HEK293 (cell line): ENCODE data around the gene HMGA1.

Source experiments
- CTCF ChIA-PET: fragments of 350-600 bp; formaldehyde crosslinking; extraction: SDS; loops from one replicate; lab custom pipeline; 2021; ENCODE audit warnings: antibody characterized with exemption; lab: Yijun Ruan, JAX
- POLR2A ChIA-PET: fragments of 300-600 bp; formaldehyde crosslinking; extraction: SDS; loops from one replicate; lab custom pipeline; 2020; ENCODE audit warnings: antibody characterized with exemption, inconsistent platforms; lab: Yijun Ruan, JAX
- H3K27ac ChIP-seq: fragments of 200-500 bp; sonication (Bioruptor generic); 2 replicates; pipeline ENCODE4 v1.5.1; 2014; ENCODE audit warnings: low read depth, low read length, control low read depth, inconsistent platforms; ENCODE audit errors: extremely low read depth
- H3K36me3 ChIP-seq, 2 experiments: fragments of 200-500 bp in 1 of 2; sonication (Bioruptor generic) in 1 of 2; 1 replicate in 1 of 2; 2 replicates in 1 of 2; pipeline ENCODE4 v1.5.1; 2014 to 2017; ENCODE audit warnings: inconsistent platforms in 2 of 2, low read length in 2 of 2; ENCODE audit not compliant: control insufficient read depth in 2 of 2, insufficient read depth in 1 of 2
- H3K4me1 ChIP-seq: fragments of 200-500 bp; sonication (Bioruptor generic); 2 replicates; pipeline ENCODE4 v1.5.1; 2014; ENCODE audit warnings: mild to moderate bottlenecking, low read length, inconsistent platforms; ENCODE audit not compliant: control insufficient read depth, insufficient read depth
- H3K4me3 ChIP-seq: 2 replicates; pipeline ENCODE4 v1.5.1; 2011; ENCODE audit warnings: low read depth, mild to moderate bottlenecking, control low read depth, low read length, moderate library complexity
- H3K9me3 ChIP-seq: fragments of 200-500 bp; sonication (Bioruptor generic); 2 replicates; pipeline ENCODE4 v1.5.1; 2014; ENCODE audit warnings: low read depth, low read length, inconsistent platforms; ENCODE audit not compliant: control insufficient read depth, insufficient read depth
- GLIS1 ChIP-seq: fragments of 450-650 bp; formaldehyde crosslinking; IDR thresholded peaks from 2 replicates; pipeline ENCODE4 v1.5.1; 2016; ENCODE audit warnings: missing biosample characterization, missing genetic modification characterization
- IKZF3 ChIP-seq: fragments of 450-650 bp; IDR thresholded peaks from 2 replicates; pipeline ENCODE4 v1.5.0; 2018; ENCODE audit warnings: missing biosample characterization, mild to moderate bottlenecking, missing genetic modification characterization, moderate library complexity
- YY1 ChIP-seq: fragments of 450-650 bp; formaldehyde crosslinking; IDR thresholded peaks from 2 replicates; pipeline ENCODE4 v1.5.1; 2018; ENCODE audit warnings: missing biosample characterization, missing genetic modification characterization
- YY2 ChIP-seq: fragments of 450-650 bp; formaldehyde crosslinking; IDR thresholded peaks from 2 replicates; pipeline ENCODE4 v1.5.1; 2016; ENCODE audit warnings: missing biosample characterization, missing genetic modification characterization
- ZIC2 ChIP-seq: fragments of 450-650 bp; formaldehyde crosslinking; IDR thresholded peaks from 2 replicates; pipeline ENCODE4 v1.5.1; 2016; ENCODE audit warnings: missing biosample characterization, missing genetic modification characterization
- ZNF239 ChIP-seq: fragments of 450-650 bp; formaldehyde crosslinking; IDR thresholded peaks from 2 replicates; pipeline ENCODE4 v1.5.1; 2016; ENCODE audit warnings: missing biosample characterization, missing genetic modification characterization
- ZNF426 ChIP-seq: fragments of 450-650 bp; formaldehyde crosslinking; IDR thresholded peaks from 2 replicates; pipeline ENCODE4 v1.5.1; 2017; ENCODE audit warnings: missing biosample characterization, missing genetic modification characterization, mild to moderate bottlenecking, inconsistent platforms, moderate library complexity
- ZNF521 ChIP-seq: fragments of 450-650 bp; formaldehyde crosslinking; IDR thresholded peaks from 2 replicates; pipeline ENCODE4 v1.5.1; 2017; ENCODE audit warnings: missing biosample characterization, mild to moderate bottlenecking, missing genetic modification characterization
- ZNF658 ChIP-seq: fragments of 450-650 bp; formaldehyde crosslinking; IDR thresholded peaks from 2 replicates; pipeline ENCODE4; 2016; ENCODE audit warnings: missing biosample characterization, missing genetic modification characterization
- ZNF768 ChIP-seq: fragments of 450-650 bp; formaldehyde crosslinking; IDR thresholded peaks from 2 replicates; pipeline ENCODE4 v1.5.1; 2018; ENCODE audit warnings: missing biosample characterization, mild to moderate bottlenecking, missing genetic modification characterization
- ZNF830 ChIP-seq: fragments of 450-650 bp; IDR thresholded peaks from 2 replicates; pipeline ENCODE4 v1.5.0; 2018; ENCODE audit warnings: missing biosample characterization, missing genetic modification characterization, low read depth, mild to moderate bottlenecking, moderate library complexity
- TF ChIP-seq, protein P1 (sequence below): fragments of 450-650 bp; formaldehyde crosslinking; IDR thresholded peaks from 2 replicates; pipeline ENCODE4 v1.5.1; 2016; ENCODE audit warnings: missing biosample characterization, missing genetic modification characterization
- TF ChIP-seq, protein P2 (sequence below): fragments of 450-650 bp; formaldehyde crosslinking; IDR thresholded peaks from 2 replicates; pipeline ENCODE4 v1.5.1; 2017; ENCODE audit warnings: missing biosample characterization, missing genetic modification characterization

HMGA1 gene

DNA sequence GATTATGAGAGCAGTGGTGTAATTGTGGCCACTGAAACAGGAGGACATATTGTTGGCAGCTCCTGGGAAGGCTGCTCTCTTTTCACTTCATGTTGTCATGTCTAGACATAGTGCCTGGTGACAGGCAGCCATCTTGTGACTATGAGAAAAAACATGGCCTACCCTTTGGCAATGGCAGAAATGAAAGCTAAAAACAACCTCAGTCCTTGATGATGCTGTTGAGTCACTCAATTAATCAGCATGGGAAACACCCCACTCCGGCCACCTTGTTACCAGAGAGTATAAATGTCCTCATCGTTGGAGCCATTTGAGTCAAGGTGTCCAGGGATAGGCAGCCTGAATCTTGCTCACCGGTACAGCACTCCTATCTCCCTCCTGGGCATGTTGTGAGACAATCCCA is 31.2 kb upstream of the HMGA1 start:
- no peak overlapping the region for H3K27ac ChIP-seq
- H3K4me3 ChIP-seq = no peak overlapping the region
- no peaks in the 10 kb centered on the region for H3K4me1 ChIP-seq
- TF ChIP-seq ZNF426 (tag by site-specific recombination) = no peak
- TF ChIP-seq YY1 = 0 out of 2 replicates have a peak, but pooled peaks have one; percentile 16
- no peaks in the 10 kb centered on the region for H3K9me3 ChIP-seq
- ChIA-PET CTCF (interaction anchor here (0.6 to 2.8 kb wide), 4 partner anchors 9 to 946 kb away, joined by 3 to 14 read pairs (median 4); no protein-coding TSS in a partner anchor), POLR2A (interaction anchor here (0.8 kb wide), 1 partner anchor 210 kb away, joined by 3 read pairs; no protein-coding TSS in a partner anchor)
- no peaks in the 10 kb centered on the region for H3K36me3 ChIP-seq

DNA sequence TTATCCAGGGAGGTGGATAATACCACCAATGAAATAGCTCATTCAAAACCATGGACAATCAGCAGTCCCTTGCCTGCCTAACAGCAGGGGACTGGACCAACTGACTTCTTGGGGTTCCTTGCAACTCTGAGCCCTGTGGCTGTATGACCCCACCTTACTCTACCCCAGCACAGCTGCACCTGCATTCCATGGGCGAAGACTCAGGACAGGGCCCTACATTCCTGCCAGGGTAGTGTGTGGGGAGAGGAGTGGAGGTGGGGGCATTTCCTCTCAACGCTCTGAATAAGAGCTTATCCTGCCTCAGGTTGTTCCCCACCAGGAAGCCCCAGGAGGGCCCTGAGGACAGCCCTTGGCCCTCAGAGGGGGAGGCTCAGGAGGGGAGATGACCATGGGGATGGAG is 30.8 kb upstream of the HMGA1 start:
- H3K4me3 ChIP-seq = no peak overlapping the region
- ChIA-PET POLR2A (no interaction called here), CTCF (interaction anchor here (0.6 to 2.8 kb wide), 3 partner anchors 9 to 945 kb away, joined by 3 to 14 read pairs (median 4); no protein-coding TSS in a partner anchor)
- no peaks in the 10 kb centered on the region for H3K36me3 ChIP-seq
- no peak overlapping the region for H3K27ac ChIP-seq
- H3K9me3 ChIP-seq = no peaks in the 10 kb centered on the region
- H3K4me1 ChIP-seq = no peaks in the 10 kb centered on the region
- TF ChIP-seq IKZF3 (tag by site-specific recombination) (no peak), ZNF768 (no peak), GLIS1 (tag by site-specific recombination) (peak; percentile 27; the same call in 1 of the 2 replicates), ZNF521 (tag by site-specific recombination) (no peak), YY2 (no peak), ZIC2 (peak; percentile 70)
- TF ChIP-seq, protein P1, sequence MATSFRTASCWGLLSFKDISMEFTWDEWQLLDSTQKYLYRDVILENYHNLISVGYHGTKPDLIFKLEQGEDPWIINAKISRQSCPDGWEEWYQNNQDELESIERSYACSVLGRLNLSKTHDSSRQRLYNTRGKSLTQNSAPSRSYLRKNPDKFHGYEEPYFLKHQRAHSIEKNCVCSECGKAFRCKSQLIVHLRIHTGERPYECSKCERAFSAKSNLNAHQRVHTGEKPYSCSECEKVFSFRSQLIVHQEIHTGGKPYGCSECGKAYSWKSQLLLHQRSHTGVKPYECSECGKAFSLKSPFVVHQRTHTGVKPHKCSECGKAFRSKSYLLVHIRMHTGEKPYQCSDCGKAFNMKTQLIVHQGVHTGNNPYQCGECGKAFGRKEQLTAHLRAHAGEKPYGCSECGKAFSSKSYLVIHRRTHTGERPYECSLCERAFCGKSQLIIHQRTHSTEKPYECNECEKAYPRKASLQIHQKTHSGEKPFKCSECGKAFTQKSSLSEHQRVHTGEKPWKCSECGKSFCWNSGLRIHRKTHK (tag by site-specific recombination) = no peak

DNA sequence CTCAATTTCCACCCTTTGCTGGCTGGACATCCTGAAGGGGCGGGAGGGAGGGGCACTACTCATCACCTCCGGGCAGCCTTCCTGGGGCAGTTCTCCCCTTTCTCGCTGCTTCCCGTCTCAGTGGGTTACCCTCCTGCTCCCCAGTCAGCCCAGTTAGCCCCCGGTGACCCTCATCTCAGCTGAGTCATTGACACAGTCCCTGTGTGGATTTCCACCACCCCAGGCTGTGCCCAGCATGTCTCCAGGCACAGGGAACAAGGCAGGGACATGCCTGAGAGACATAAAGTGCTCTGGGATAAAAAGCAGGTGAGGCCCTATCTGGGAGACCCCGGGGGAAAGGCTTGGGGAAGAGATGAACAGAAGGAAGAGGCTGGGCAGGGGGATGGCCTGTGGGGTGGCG is 29.9 kb upstream of the HMGA1 start:
- Histone ChIP-seq H3K36me3 (no peaks in the 10 kb centered on the region), H3K4me1 (no peaks in the 10 kb centered on the region), H3K27ac (no peak overlapping the region), H3K9me3 (no peaks in the 10 kb centered on the region), H3K4me3 (no peak overlapping the region)
- POLR2A ChIA-PET = no interaction called here
- TF ChIP-seq ZIC2 = peak; percentile 96
- TF ChIP-seq ZNF658 (tag by site-specific recombination) = no peak
- CTCF ChIA-PET = interaction anchor here (0.6 to 2.8 kb wide), 2 partner anchors 10 to 597 kb away, joined by 3 to 14 read pairs; no protein-coding TSS in a partner anchor

DNA sequence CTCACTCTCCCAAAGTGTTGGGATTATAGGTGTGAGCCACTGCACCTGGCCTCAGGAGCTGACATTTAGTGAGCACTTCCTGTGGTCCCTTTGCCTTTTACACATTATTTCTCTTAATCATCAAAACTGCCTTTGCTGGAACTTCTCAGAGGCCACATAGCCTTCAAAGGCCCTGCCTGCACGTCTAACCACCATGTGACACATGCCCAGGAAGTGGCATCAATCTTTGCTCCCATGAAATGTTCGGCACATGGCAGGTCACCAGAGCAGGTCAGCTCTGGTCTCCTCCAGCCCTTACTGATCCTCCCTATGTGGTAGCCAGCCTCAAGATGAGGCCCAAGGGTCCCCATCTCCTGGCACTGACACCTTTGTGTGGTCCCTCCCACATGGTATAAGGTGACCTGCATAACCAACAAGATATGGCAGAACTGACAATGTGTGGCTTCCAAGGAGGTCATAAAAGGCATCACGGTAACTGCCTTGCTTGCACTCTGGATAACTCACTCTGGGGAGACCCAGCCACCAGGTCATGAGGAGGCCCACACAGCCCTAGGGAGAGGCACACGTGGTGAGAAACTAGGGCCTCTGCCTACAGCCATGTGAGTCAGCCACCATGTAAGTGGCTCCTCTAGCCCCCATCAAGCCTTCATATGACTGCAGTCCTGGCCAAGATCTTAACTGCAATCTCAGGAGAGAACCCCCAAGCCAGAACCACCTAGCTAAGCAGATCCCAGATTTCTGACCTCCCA is 28.8 kb upstream of the HMGA1 start:
- no peaks in the 10 kb centered on the region for H3K36me3 ChIP-seq
- POLR2A ChIA-PET = interaction anchor here (1.0 to 1.5 kb wide), 2 partner anchors 16 to 29 kb away, joined by 3 to 7 read pairs; partner anchors contain the start of gene HMGA1
- TF ChIP-seq ZNF239 (tag by site-specific recombination) (no peak), ZNF830 (tag by site-specific recombination) (no peak)
- TF ChIP-seq, protein P2, sequence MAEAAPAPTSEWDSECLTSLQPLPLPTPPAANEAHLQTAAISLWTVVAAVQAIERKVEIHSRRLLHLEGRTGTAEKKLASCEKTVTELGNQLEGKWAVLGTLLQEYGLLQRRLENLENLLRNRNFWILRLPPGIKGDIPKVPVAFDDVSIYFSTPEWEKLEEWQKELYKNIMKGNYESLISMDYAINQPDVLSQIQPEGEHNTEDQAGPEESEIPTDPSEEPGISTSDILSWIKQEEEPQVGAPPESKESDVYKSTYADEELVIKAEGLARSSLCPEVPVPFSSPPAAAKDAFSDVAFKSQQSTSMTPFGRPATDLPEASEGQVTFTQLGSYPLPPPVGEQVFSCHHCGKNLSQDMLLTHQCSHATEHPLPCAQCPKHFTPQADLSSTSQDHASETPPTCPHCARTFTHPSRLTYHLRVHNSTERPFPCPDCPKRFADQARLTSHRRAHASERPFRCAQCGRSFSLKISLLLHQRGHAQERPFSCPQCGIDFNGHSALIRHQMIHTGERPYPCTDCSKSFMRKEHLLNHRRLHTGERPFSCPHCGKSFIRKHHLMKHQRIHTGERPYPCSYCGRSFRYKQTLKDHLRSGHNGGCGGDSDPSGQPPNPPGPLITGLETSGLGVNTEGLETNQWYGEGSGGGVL = no peak
- CTCF ChIA-PET = interaction anchor here (1.1 to 2.1 kb wide), 3 partner anchors 12 to 44 kb away, joined by 6 to 11 read pairs (median 7); no protein-coding TSS in a partner anchor
- H3K4me1 ChIP-seq = no peaks in the 10 kb centered on the region
- no peaks in the 10 kb centered on the region for H3K9me3 ChIP-seq
- no peak overlapping the region for H3K27ac ChIP-seq
- no peak overlapping the region for H3K4me3 ChIP-seq
